CD14-positive monocyte (primary cell): Measurements from ENCODE around the gene EVA1C. TPM values are rescaled to one million over a fixed set of nuclear protein-coding genes. Genes with fewer than 3 reads are reported as not detected.

ENCODE experiments used
- DNase-seq, 3 donors: peaks; one replicate each; pipeline ENCODE4 v3.0.0-alpha.2; 2011 to 2022
- H2AFZ ChIP-seq: 2 replicates; pipeline ENCODE4 v1.6.0; 2012; ENCODE audit warnings: mild to moderate bottlenecking, low read depth, low read length, inconsistent platforms; ENCODE audit not compliant: insufficient read depth, poor library complexity, severe bottlenecking
- H3K27ac ChIP-seq, 2 donors: 1 replicate in 1 of 2; 2 replicates in 1 of 2; pipeline ENCODE4 v1.5.1; 2012 to 2013; ENCODE audit warnings: low read length in 2 of 2, control low read depth in 1 of 2, inconsistent platforms in 1 of 2, low read depth in 1 of 2, mild to moderate bottlenecking in 1 of 2
- H3K27me3 ChIP-seq, 2 donors: one replicate each; pipeline versions ENCODE4 v1.6.0 to v1.6.1; 2011 to 2013; ENCODE audit warnings: low read length in 2 of 2; ENCODE audit not compliant: control insufficient read depth in 2 of 2, insufficient read depth in 2 of 2
- H3K36me3 ChIP-seq, 2 donors: replicated peaks in 1 of 2; 1 replicate in 1 of 2; 2 replicates in 1 of 2; pipeline versions ENCODE4 v1.5.1 to v1.6.1; 2012 to 2013; ENCODE audit warnings: low read length in 2 of 2, control low read depth in 1 of 2, inconsistent platforms in 1 of 2, mild to moderate bottlenecking in 1 of 2; ENCODE audit not compliant: insufficient read depth in 2 of 2, control insufficient read depth in 1 of 2
- H3K4me1 ChIP-seq, 2 donors: 1 replicate in 1 of 2; 2 replicates in 1 of 2; pipeline versions ENCODE4 v1.5.1 to v1.6.1; 2012 to 2013; ENCODE audit warnings: low read length in 2 of 2, control low read depth in 1 of 2, inconsistent platforms in 1 of 2, mild to moderate bottlenecking in 1 of 2, moderate library complexity in 1 of 2; ENCODE audit not compliant: insufficient read depth in 2 of 2, control insufficient read depth in 1 of 2
- H3K4me2 ChIP-seq: replicated peaks from 2 replicates; pipeline ENCODE3; 2012; ENCODE audit warnings: low read length, moderate library complexity, mild to moderate bottlenecking; ENCODE audit not compliant: poor library complexity, severe bottlenecking; ENCODE audit errors: extremely low read depth
- H3K4me3 ChIP-seq, 3 experiments: fragments of 200-600 bp in 1 of 3; sonication (generic) in 1 of 3; replicated peaks in 1 of 3; 1 replicate in 2 of 3; 2 replicates in 1 of 3; pipeline ENCODE4 v1.5.1; 2011 to 2013; ENCODE audit warnings: low read length in 3 of 3, mild to moderate bottlenecking in 3 of 3, control low read depth in 2 of 3, low read depth in 2 of 3, inconsistent platforms in 1 of 3, moderate library complexity in 1 of 3
- H3K79me2 ChIP-seq: 2 replicates; pipeline ENCODE4 v1.6.0; 2012; ENCODE audit warnings: mild to moderate bottlenecking, control low read depth, inconsistent platforms, low read length, moderate library complexity; ENCODE audit not compliant: insufficient read depth
- H3K9ac ChIP-seq: 2 replicates; pipeline ENCODE4 v1.6.0; 2017; ENCODE audit warnings: low read length, mild to moderate bottlenecking; ENCODE audit not compliant: insufficient read depth, poor library complexity, severe bottlenecking
- H3K9me3 ChIP-seq, 2 donors: replicated peaks in 1 of 2; 1 replicate in 1 of 2; 2 replicates in 1 of 2; pipeline versions ENCODE4 v1.5.1 to v1.6.1; 2012 to 2013; ENCODE audit warnings: low read length in 2 of 2, control low read depth in 1 of 2; ENCODE audit not compliant: control insufficient read depth in 1 of 2, insufficient read depth in 1 of 2
- H4K20me1 ChIP-seq: 2 replicates; pipeline ENCODE4 v1.6.0; 2012; ENCODE audit warnings: mild to moderate bottlenecking, low read length, control low read depth, moderate library complexity; ENCODE audit not compliant: insufficient read depth
- H3K27ac Mint-ChIP-seq, 7 donors: one replicate each; pipeline ENCODE4 v1.8.0; 2020; ENCODE audit warnings: mild to moderate bottlenecking in 7 of 7, mixed read lengths in 7 of 7, moderate library complexity in 6 of 7, inconsistent platforms in 2 of 7
- H3K27me3 Mint-ChIP-seq, 3 donors: one replicate each; pipeline ENCODE4 v1.8.0; 2021 to 2022; ENCODE audit warnings: low read depth in 3 of 3, mild to moderate bottlenecking in 3 of 3, mixed read lengths in 3 of 3, moderate library complexity in 3 of 3, inconsistent platforms in 1 of 3
- H3K36me3 Mint-ChIP-seq, 2 donors: one replicate each; pipeline ENCODE4 v1.8.0; 2020; ENCODE audit warnings: mixed read lengths in 2 of 2, inconsistent platforms in 1 of 2, mild to moderate bottlenecking in 1 of 2
- H3K4me1 Mint-ChIP-seq: one replicate; pipeline ENCODE4 v1.8.0; 2020; ENCODE audit warnings: mild to moderate bottlenecking, mixed read lengths
- H3K4me3 Mint-ChIP-seq, 2 donors: one replicate each; pipeline ENCODE4 v1.8.0; 2020; ENCODE audit warnings: mild to moderate bottlenecking in 2 of 2, mixed read lengths in 2 of 2, moderate library complexity in 1 of 2
- H3K9me3 Mint-ChIP-seq, 7 donors: one replicate each; pipeline ENCODE4 v1.8.0; 2020 to 2022; ENCODE audit warnings: mixed read lengths in 7 of 7, mild to moderate bottlenecking in 6 of 7, moderate library complexity in 6 of 7, inconsistent platforms in 2 of 7
- CTCF ChIP-seq: fragments of 200-600 bp; IDR thresholded peaks from one replicate; pipeline ENCODE4 v1.8.0; 2022; ENCODE audit warnings: antibody characterized with exemption, mild to moderate bottlenecking
- WGBS: methylation state at CpG from one replicate; pipeline ENCODE4 v1.1.5; 2013; ENCODE audit warnings: missing lambda C conversion rate; ENCODE audit not compliant: insufficient coverage; 5-methylcytosine and 5-hydroxymethylcytosine counted together
- intact Hi-C, 2 donors: fragments of 100-400 bp; cut with micrococcal nuclease; formaldehyde crosslinking; loops; one replicate each; pipeline versions ENCODE4 v1.15.0 to v1.15.1; 2023
- polyA plus RNA-seq, 3 donors: library from polyadenylated mRNA; depleted of rRNA in 1 of 3; unstranded in 2 of 3; stranded (reverse) in 1 of 3; fragments of 300-500 nt in 2 of 3; fragments of >200 nt in 1 of 3; fragmentation: Illumina TruSeq in 2 of 3; gene quantifications; 1 replicate in 2 of 3; 2 replicates in 1 of 3; pipeline ENCODE4 v1.2.3, GENCODE V29; 2012 to 2021

The EVA1C gene
- polyA plus RNA-seq, 3 donors: 0.37 to 0.73 (median 0.63) TPM

- Mint-ChIP-seq H3K27ac (peak overlapping the region in 1 of 7 donors; percentile 25), H3K9me3 (no peaks in the 10 kb centered on the region), H3K4me1 (no peaks in the 10 kb centered on the region), H3K36me3 (peaks cover 66 to 76% of the 10 kb centered on the region in 2 donors), H3K4me3 (no peak overlapping the region), H3K27me3 (peaks cover 0 to 2% (median 0%) of the 10 kb centered on the region in 3 donors)
- intact Hi-C loops: no loop called here
- H3K27ac ChIP-seq: no peak overlapping the region
- H3K9ac ChIP-seq: no peak overlapping the region
- H3K79me2 ChIP-seq: peaks cover 6% of the 10 kb centered on the region
- no peaks in the 10 kb centered on the region for H3K4me1 ChIP-seq
- TF ChIP-seq CTCF: no peak
- no peak overlapping the region for H3K4me2 ChIP-seq
- peaks cover 6% of the 10 kb centered on the region for H4K20me1 ChIP-seq
- no peak for DNase-seq
- no peak overlapping the region for H3K4me3 ChIP-seq
- H3K27me3 ChIP-seq: no peaks in the 10 kb centered on the region
- 100% methylated on average over 2 of the region's 10 CpGs for WGBS
- peaks cover 59 to 82% of the 10 kb centered on the region in 2 donors for H3K36me3 ChIP-seq
- H3K9me3 ChIP-seq: no peaks in the 10 kb centered on the region
- no peak overlapping the region for H2AFZ ChIP-seq
Observed at GRCh38 chr21:32382108-32382644, 30.3 kb upstream of the EVA1C start.

GRCh38 chr21:32383812-32384211 lies 28.7 kb upstream of the EVA1C start:
- H3K9me3 Mint-ChIP-seq: no peaks in the 10 kb centered on the region
- no peak overlapping the region for H3K4me3 ChIP-seq
- H3K36me3 ChIP-seq: peaks cover 44 to 71% of the 10 kb centered on the region in 2 donors
- H3K27ac Mint-ChIP-seq: peak overlapping the region in 1 of 7 donors; percentile 37
- peaks cover 0 to 2% (median 0%) of the 10 kb centered on the region in 3 donors for H3K27me3 Mint-ChIP-seq
- H3K79me2 ChIP-seq: peaks cover 22% of the 10 kb centered on the region
- no peak for TF ChIP-seq CTCF
- no peak overlapping the region for H3K9ac ChIP-seq
- no peaks in the 10 kb centered on the region for H3K4me1 ChIP-seq
- H3K9me3 ChIP-seq: no peaks in the 10 kb centered on the region
- H3K4me3 Mint-ChIP-seq: no peak overlapping the region
- intact Hi-C loops: no loop called here
- H3K27me3 ChIP-seq: no peaks in the 10 kb centered on the region
- peaks cover 59 to 66% of the 10 kb centered on the region in 2 donors for H3K36me3 Mint-ChIP-seq
- H3K4me2 ChIP-seq: no peak overlapping the region
- H3K27ac ChIP-seq: no peak overlapping the region
- H2AFZ ChIP-seq: no peak overlapping the region
- peaks cover 2% of the 10 kb centered on the region for H3K4me1 Mint-ChIP-seq
- 100% methylated on average over 5 of the region's 6 CpGs for WGBS
- no peak for DNase-seq
- H4K20me1 ChIP-seq: peaks cover 6% of the 10 kb centered on the region
